Activated CD4-positive, alpha-beta memory T cell treated with anti-CD3 and anti-CD28 coated beads, Interleukin-2, amount 10 ng/mL, durations not matched to agents 7 days and 5 days (primary cell): ENCODE measurements around the gene EEF2K. TPM values are rescaled to one million over a fixed set of nuclear protein-coding genes. Genes with fewer than 3 reads are reported as not detected.
A peak's percentile ranks its signal among the peaks of the same experiment; 100 is the strongest.
"Not testable (repeated sequence)": the region's sequence is repeated elsewhere in the genome, so short reads cannot be mapped to it uniquely, and the experiment has no call there.

Experiments
- CTCF ChIA-PET: fragments of 350-600 bp; sonication (Branson Sonifier 250); formaldehyde crosslinking; loops from one replicate; lab custom pipeline; 2021; ENCODE audit warnings: antibody characterized with exemption, inconsistent platforms; lab: Charles Lee
- POLR2A ChIA-PET: fragments of 350-600 bp; sonication (Branson Sonifier 250); formaldehyde crosslinking; loops from one replicate; lab custom pipeline; 2021; ENCODE audit warnings: antibody characterized with exemption; lab: Charles Lee
- DNase-seq: peaks from one replicate; pipeline ENCODE4 v3.0.0-alpha.2; 2020
- H3K27ac Mint-ChIP-seq: one replicate; pipeline ENCODE4 v1.8.0; 2021; ENCODE audit warnings: mild to moderate bottlenecking, mixed read lengths
- H3K27me3 Mint-ChIP-seq: one replicate; pipeline ENCODE4 v1.8.0; 2021; ENCODE audit warnings: mixed read lengths
- H3K36me3 Mint-ChIP-seq: one replicate; pipeline ENCODE4 v1.8.0; 2021; ENCODE audit warnings: low read depth, mixed read lengths
- H3K4me1 Mint-ChIP-seq: one replicate; pipeline ENCODE4 v1.8.0; 2021; ENCODE audit warnings: mixed read lengths
- H3K4me3 Mint-ChIP-seq: one replicate; pipeline ENCODE4 v1.8.0; 2021; ENCODE audit warnings: mild to moderate bottlenecking, mixed read lengths
- H3K9me3 Mint-ChIP-seq: one replicate; pipeline ENCODE4 v1.8.0; 2021; ENCODE audit warnings: mixed read lengths
- total RNA-seq, 2 experiments: library from RNA; stranded (reverse); gene quantifications; one replicate each; pipeline ENCODE4 v1.2.3, GENCODE V29; 2021

The EEF2K gene
- total RNA-seq, 2 experiments from 2014 or later, result 22.1 to 24.8 TPM

DNA sequence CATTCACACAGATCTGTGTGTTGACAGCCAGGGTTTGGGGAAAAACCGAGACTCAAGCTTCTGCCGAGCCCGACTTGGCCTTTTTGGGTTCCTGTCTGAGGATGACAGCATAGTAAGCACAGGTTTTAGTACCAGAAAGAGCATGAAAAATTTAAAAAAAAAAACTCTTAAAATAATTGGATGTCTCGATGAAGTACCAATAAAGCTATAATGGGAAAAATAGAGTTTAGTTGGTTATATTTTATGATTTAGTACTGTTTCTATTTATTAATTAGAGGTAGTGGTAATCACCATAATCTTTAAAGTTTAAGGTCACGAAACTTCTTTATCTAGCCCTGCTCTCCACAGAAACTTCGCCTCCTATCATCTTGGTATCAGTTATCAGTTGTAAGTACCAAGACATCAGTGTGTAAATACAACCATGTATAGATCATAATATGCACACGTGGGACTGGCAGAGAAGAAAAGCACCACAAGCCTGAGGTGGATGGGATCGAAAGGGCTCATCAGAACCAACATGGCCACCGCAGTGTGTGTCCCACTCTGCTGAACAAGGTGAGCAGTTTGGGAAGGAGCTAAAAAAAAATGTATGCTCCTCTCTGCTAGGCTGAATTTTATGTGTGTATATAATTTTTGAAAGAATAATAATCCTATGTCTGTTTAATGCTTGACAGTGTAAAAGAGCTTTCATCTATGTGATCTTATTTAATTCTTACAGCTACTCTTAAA is 14.4 kb upstream of the EEF2K start:
- Mint-ChIP-seq H3K27ac (peak overlapping the region; percentile 99), H3K27me3 (peaks cover 1% of the 10 kb centered on the region), H3K4me1 (peaks cover 58% of the 10 kb centered on the region), H3K36me3 (peaks cover 12% of the 10 kb centered on the region), H3K4me3 (peak overlapping the region; percentile 87), H3K9me3 (no peaks in the 10 kb centered on the region)
- DNase-seq, result peak; percentile 56
- POLR2A ChIA-PET, result interaction anchor here (0.6 to 5.8 kb wide), 21 partner anchors 8 to 1292 kb away, joined by 3 to 71 read pairs (median 5); partner anchors contain the start of genes DCUN1D3, EEF2K, MOSMO and POLR3E
- CTCF ChIA-PET, result interaction anchor here (1.0 to 14.1 kb wide), 5 partner anchors 13 to 127 kb away, joined by 3 to 183 read pairs (median 8); partner anchors contain the start of genes EEF2K and POLR3E

DNA sequence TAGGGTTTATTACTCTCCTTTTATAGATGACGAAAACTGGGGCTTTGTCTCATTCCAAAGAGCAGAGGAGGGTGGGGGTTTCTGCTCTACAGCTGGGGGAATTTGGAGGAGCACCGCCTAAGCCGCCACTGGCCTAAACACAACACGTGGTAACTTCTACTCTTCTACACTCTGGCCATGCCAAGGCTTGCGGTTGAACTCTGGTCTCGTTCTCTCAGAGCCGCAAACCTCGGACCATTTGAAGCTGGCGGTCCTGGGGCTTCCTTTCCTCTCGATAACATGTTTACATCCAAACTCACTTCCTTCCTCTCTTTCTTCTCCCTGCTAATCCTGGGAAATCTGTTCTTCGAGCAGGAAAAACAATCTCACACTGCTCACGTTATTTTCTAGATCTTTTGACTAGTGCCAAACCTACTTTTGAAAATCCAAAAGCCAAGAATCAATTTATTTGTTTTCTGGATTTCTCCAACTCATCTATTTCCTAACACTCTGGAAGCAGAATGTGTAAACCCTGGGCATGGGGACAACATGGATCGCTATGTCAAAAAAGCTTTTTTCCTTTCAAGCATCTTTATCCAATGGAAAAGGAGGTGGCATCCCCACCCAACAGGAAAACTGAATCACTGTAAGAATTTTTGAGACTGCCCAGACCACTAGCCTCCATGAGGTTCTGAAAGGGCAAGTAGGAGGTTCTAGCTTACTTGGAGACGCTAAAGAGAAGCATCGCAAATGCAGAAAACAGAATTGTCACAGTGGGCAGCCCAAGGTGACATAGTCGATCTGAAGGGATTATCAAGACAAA is 13.6 kb upstream of the EEF2K start:
- POLR2A ChIA-PET, result interaction anchor here (0.7 to 5.8 kb wide), 15 partner anchors 11 to 1292 kb away, joined by 3 to 71 read pairs (median 6); partner anchors contain the start of genes DCUN1D3, EEF2K, MOSMO and POLR3E
- peak; percentile 87 for DNase-seq
- CTCF ChIA-PET, result interaction anchor here (1.3 to 14.1 kb wide), 4 partner anchors 12 to 126 kb away, joined by 3 to 183 read pairs (median 8); partner anchors contain the start of genes EEF2K and POLR3E
- Mint-ChIP-seq H3K27ac (peak overlapping the region; percentile 99), H3K4me3 (peak overlapping the region; percentile 87), H3K36me3 (peaks cover 12% of the 10 kb centered on the region), H3K4me1 (peaks cover 62% of the 10 kb centered on the region), H3K9me3 (no peaks in the 10 kb centered on the region), H3K27me3 (peaks cover 1% of the 10 kb centered on the region)

DNA sequence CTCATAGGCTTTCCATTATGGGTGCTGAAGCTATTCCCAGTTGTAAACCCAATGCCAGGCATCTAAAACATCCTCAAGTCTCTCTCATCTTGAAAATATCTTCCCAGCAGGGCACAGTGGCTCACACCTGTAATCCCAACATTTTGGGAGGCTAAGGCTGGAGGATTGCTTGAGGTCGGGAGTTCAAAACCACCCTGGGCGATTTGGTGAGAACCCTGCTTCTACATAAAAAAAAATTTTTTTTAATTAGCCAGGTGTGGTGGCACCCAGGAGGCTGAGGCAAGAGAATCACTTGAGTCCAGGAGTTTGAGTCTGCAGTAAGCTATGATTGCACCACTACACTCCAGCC is 13.0 kb upstream of the EEF2K start:
- no peak for DNase-seq
- Mint-ChIP-seq H3K27me3 (peaks cover 1% of the 10 kb centered on the region), H3K4me1 (peaks cover 62% of the 10 kb centered on the region), H3K36me3 (peaks cover 12% of the 10 kb centered on the region), H3K4me3 (no peak overlapping the region), H3K27ac (peak overlapping the region; percentile 99), H3K9me3 (no peaks in the 10 kb centered on the region)
- ChIA-PET CTCF (interaction anchor here (14.1 kb wide), 1 partner anchor 105 kb away, joined by 183 read pairs; the partner anchor contains the start of gene POLR3E), POLR2A (interaction anchor here (1.7 to 5.8 kb wide), 5 partner anchors 14 to 184 kb away, joined by 8 to 71 read pairs (median 40); partner anchors contain the start of genes EEF2K, MOSMO and POLR3E)

DNA sequence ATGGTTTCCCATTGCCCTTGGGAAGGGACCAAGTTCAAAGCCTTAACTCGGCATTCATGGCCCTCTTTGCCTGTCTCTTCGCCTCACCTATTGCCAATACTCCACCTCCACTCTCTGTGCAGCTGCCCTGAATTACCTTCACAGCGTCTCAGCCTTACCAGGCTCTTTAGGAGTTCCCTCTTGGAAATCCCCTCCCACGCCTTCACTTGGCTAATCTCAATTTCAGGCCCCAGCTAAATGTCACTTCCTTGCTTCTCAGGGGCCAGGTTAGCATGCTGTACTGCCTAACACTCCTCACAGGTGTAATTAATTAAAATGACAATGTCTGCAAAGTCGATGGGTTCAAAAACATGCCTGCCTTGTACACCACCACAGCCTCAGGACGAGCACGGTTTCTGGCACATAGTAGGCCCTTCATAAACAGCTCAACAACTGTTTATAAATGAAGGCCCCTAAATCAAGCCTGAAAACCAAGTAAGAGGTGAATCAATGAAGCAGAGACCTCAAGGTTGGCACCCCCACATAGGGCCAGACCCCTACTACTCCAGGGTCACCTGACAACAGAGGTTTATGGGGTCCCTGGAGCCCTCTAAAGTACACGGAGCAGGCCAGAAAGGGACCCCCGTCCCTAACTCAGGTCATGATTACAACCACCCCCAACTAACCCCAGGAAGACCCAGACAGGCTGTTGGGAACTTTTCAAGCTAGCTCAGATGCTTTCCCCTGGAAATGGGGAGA is 11.2 kb upstream of the EEF2K start:
- POLR2A ChIA-PET, result interaction anchor here (1.1 to 2.3 kb wide), 3 partner anchors 12 to 103 kb away, joined by 3 to 14 read pairs (median 3); partner anchors contain the start of genes EEF2K and POLR3E

DNA sequence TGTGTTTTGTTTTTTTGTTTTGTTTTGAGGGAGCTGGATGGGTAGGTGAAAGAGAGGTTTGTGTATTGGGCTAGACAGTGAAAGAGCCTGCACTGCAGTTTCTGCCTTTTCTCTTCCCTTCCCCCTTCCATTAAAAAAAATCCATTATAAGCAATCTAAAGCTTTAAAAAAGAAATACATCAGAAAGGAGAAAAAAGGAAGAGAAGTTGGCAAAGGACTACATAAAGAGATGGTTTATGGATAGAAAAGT is 10.7 kb upstream of the EEF2K start:
- no peak for DNase-seq
- peaks cover 12% of the 10 kb centered on the region for H3K36me3 Mint-ChIP-seq
- peaks cover 1% of the 10 kb centered on the region for H3K27me3 Mint-ChIP-seq
- ChIA-PET CTCF (interaction anchor here (0.6 to 14.1 kb wide), 5 partner anchors 10 to 163 kb away, joined by 3 to 183 read pairs (median 10); partner anchors contain the start of genes EEF2K and POLR3E), POLR2A (interaction anchor here (1.1 to 2.3 kb wide), 3 partner anchors 11 to 102 kb away, joined by 3 to 14 read pairs (median 3); partner anchors contain the start of genes EEF2K and POLR3E)
- H3K9me3 Mint-ChIP-seq, result no peaks in the 10 kb centered on the region
- H3K4me1 Mint-ChIP-seq, result peaks cover 50% of the 10 kb centered on the region
- H3K4me3 Mint-ChIP-seq, result peak overlapping the region; percentile 82
- H3K27ac Mint-ChIP-seq, result peak overlapping the region; percentile 86

More for the DNA sequence above, 11.2 kb upstream of the EEF2K start:
- H3K4me1 Mint-ChIP-seq, result peaks cover 51% of the 10 kb centered on the region
- DNase-seq, result no peak
- peak overlapping the region; percentile 86 for H3K27ac Mint-ChIP-seq
- H3K4me3 Mint-ChIP-seq, result peak overlapping the region; percentile 82
- CTCF ChIA-PET, result interaction anchor here (0.6 to 14.1 kb wide), 5 partner anchors 10 to 164 kb away, joined by 3 to 183 read pairs (median 10); partner anchors contain the start of genes EEF2K and POLR3E
- peaks cover 12% of the 10 kb centered on the region for H3K36me3 Mint-ChIP-seq
- peaks cover 1% of the 10 kb centered on the region for H3K27me3 Mint-ChIP-seq
- H3K9me3 Mint-ChIP-seq, result no peaks in the 10 kb centered on the region

DNA sequence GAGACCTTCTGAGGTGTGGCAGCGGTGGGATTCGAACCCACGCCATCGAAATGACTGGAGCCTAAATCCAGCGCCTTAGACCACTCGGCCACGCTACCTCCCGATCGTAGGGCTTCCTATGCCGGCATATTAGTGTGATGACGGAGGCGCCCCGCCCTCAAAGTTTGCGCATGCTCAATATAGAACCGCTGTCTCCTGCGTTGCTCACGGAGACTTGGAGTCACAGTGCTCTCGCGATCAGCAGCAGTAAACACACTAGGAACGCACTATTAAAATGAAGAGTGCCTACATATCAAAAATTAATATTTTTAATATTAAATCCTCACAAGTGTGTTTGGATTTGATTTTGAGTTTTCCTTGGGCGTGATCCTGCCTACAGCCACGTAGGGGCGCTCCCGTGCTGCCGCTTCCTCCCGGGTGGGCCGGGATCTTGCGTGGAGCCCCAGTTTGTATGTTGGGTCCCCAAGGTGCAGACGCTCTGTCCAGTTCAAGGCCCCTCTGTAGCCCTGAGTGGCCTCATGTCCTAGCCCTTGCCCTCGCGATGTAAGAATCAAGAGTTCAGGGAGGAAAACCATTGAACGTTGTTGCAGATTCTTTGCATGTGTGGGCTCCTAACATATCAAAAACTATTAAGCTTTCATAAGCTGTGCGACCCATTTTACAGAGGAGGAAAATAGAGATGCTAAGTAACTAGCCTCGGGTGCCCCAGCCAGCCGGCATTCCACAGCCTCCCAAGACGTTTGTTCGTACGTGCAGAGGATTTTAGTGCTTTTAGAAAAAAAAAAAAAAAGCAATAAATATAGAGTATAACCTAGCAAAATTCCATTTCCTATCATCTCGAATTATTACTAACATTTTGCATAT is 10.2 kb upstream of the EEF2K start:
- Mint-ChIP-seq H3K9me3 (no peaks in the 10 kb centered on the region), H3K4me3 (peak overlapping the region; percentile 82), H3K36me3 (peaks cover 12% of the 10 kb centered on the region), H3K27me3 (peaks cover 1% of the 10 kb centered on the region), H3K27ac (peak overlapping the region; percentile 86), H3K4me1 (peaks cover 50% of the 10 kb centered on the region)
- peak; percentile 94 for DNase-seq
- POLR2A ChIA-PET, result interaction anchor here (0.6 to 2.3 kb wide), 9 partner anchors 10 to 1325 kb away, joined by 3 to 14 read pairs (median 3); partner anchors contain the start of genes EEF2K and POLR3E
- CTCF ChIA-PET, result interaction anchor here (0.9 to 14.1 kb wide), 5 partner anchors 9 to 110 kb away, joined by 3 to 183 read pairs (median 10); partner anchors contain the start of genes EEF2K and POLR3E

DNA sequence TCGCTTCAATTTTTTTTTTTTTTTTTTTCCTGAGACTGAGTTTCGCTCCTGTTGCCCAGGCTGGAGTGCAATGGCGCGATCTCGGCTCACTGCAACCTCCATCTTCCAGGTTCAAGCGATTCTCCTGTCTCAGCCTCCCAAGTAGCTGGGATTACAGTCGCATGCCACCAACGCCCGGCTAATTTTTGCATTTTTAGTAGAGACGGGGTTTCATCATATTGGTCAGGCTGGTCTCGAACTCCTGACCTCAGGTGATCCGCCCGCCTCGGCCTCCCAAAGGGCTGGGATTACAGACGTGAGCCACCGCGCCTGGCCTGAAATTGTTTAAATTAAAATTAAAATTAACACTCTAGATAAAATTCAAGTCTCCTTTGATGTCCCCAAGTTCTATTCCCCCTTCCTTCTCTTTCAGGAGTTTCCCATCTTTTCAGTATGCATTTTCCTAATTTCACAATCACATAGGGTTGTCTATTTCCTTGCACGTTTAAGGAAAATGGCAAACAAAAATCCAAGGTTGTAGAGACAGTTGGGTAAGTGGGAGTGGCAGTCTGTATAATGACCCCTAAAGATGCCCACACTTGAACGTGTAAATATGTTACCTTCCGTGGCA is 9.4 kb upstream of the EEF2K start:
- Mint-ChIP-seq H3K4me1 (peaks cover 50% of the 10 kb centered on the region), H3K36me3 (peaks cover 12% of the 10 kb centered on the region), H3K4me3 (peak overlapping the region; percentile 82)
- ChIA-PET POLR2A (interaction anchor here (0.6 to 2.3 kb wide), 8 partner anchors 10 to 1326 kb away, joined by 3 to 14 read pairs (median 4); partner anchors contain the start of genes EEF2K and POLR3E), CTCF (interaction anchor here (0.9 to 14.1 kb wide), 5 partner anchors 8 to 109 kb away, joined by 4 to 183 read pairs (median 10); partner anchors contain the start of genes EEF2K and POLR3E)
- H3K9me3 Mint-ChIP-seq, H3K27me3 Mint-ChIP-seq, DNase-seq, H3K27ac Mint-ChIP-seq: not testable (repeated sequence)

DNA sequence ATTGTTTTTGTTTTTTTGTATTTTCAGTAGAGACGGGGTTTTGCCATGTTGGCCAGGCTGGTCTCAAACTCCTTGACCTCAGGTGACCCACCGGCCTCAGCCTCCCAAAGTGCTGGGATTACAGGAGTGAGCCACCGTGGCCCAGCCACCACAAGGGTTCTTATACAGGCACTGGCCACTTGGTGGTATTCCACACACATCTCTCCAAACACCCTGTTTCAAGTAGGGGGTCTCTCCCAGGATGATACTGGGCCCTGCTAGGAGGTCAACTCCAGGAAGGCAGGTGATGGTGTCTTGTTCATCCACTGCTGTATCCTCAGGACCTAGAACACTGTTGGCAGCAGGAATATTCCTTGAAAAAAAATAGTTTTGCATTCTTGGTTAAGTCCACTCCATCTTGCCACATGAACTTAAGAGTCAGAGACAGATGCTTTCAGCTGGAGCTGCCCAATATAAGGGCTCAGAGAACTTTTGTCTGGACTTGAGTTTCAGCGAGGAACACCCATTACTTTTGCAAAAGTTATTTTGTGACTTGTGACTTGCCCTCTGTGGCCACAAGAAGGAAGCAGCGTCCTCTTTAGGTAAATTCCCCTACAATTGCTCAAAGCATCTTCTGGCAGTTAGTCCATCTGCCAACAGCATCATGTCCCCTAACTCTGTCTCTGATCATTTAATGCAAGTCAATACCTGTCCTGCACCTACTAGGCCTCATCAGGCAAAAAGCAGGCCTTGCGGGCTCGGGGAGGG is 7.4 kb upstream of the EEF2K start:
- Mint-ChIP-seq H3K27ac (peak overlapping the region; percentile 35), H3K4me3 (no peak overlapping the region), H3K27me3 (peaks cover 1% of the 10 kb centered on the region), H3K9me3 (no peaks in the 10 kb centered on the region), H3K4me1 (peaks cover 35% of the 10 kb centered on the region), H3K36me3 (peaks cover 9% of the 10 kb centered on the region)
- POLR2A ChIA-PET, result interaction anchor here (0.7 to 2.1 kb wide), 3 partner anchors 8 to 98 kb away, joined by 3 to 6 read pairs (median 5); partner anchors contain the start of gene POLR3E
- CTCF ChIA-PET, result interaction anchor here (1.3 to 14.1 kb wide), 2 partner anchors 8 to 99 kb away, joined by 4 to 183 read pairs; partner anchors contain the start of genes EEF2K and POLR3E
- no peak for DNase-seq

DNA sequence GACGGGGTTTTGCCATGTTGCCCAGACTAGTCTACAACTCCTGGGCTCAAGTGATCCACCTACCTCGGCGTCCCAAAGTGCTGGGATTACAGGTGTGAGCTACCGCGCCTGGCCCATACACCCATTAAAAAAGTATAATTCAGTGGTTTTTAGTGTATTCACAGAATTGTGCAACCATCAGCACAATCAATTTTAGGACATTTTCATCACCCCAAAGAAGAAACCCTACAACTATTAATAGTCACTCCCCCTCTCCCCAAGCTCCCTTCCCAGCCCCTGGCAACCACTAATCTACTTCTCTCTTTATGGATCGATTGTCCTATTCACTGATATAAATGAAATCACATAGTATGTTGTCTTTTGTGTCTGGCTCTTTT is 3.8 kb upstream of the EEF2K start:
- DNase-seq, result no peak
- Mint-ChIP-seq H3K9me3 (no peaks in the 10 kb centered on the region), H3K27me3 (no peaks in the 10 kb centered on the region), H3K4me1 (peaks cover 22% of the 10 kb centered on the region), H3K36me3 (no peaks in the 10 kb centered on the region), H3K4me3 (no peak overlapping the region), H3K27ac (no peak overlapping the region)
- CTCF ChIA-PET, result interaction anchor here (7.5 kb wide), 1 partner anchor 95 kb away, joined by 81 read pairs; the partner anchor contains the start of gene POLR3E
- POLR2A ChIA-PET, result interaction anchor here (1.2 kb wide), 1 partner anchor 11 kb away, joined by 3 read pairs; no protein-coding TSS in a partner anchor

DNA sequence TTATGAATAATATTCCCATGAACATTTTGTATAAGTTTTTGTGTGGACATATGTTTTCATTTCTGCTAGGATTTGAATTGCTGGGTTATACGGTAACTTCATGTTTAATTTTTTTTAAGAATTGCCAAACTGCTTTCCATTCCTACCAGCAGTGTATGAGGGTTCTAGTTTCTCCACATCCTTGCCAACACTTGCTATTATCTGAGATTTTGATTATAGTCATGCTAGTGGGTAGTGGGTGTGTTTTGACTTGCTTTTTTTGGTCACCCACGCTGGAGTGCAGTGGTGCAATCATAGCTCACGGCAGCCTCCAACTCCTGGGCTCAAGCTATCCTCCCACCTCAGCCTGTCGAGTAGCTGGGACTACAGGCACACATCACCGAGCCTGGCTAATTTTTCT is 3.0 kb upstream of the EEF2K start:
- H3K36me3 Mint-ChIP-seq, result no peaks in the 10 kb centered on the region
- DNase-seq, result no peak
- no peaks in the 10 kb centered on the region for H3K9me3 Mint-ChIP-seq
- H3K27me3 Mint-ChIP-seq, result no peaks in the 10 kb centered on the region
- ChIA-PET CTCF (interaction anchor here (0.6 to 7.5 kb wide), 5 partner anchors 13 to 97 kb away, joined by 3 to 81 read pairs (median 4); partner anchors contain the start of gene POLR3E), POLR2A (interaction anchor here (1.3 kb wide), 1 partner anchor 12 kb away, joined by 6 read pairs; no protein-coding TSS in a partner anchor)
- H3K27ac Mint-ChIP-seq, result no peak overlapping the region
- no peak overlapping the region for H3K4me3 Mint-ChIP-seq
- H3K4me1 Mint-ChIP-seq, result peaks cover 29% of the 10 kb centered on the region
